Astrocyte (in vitro differentiated cells and primary cell): Measurements from ENCODE around the gene ILRUN. TPM values are rescaled to one million over a fixed set of nuclear protein-coding genes. Genes with fewer than 3 reads are reported as not detected.

Source experiments
- DNase-seq: peaks from one replicate; pipeline ENCODE4 v3.0.0-alpha.2; 2010; ENCODE audit warnings: low read depth
- FAIRE-seq: peaks from 2 replicates; lab custom pipeline; 2011; peaks lifted over from hg19 to GRCh38; lab: Jason Lieb, UNC
- H2AFZ ChIP-seq: 2 replicates; pipeline ENCODE4 v1.6.0; 2012; ENCODE audit warnings: low read depth, low read length, inconsistent platforms
- H3K27ac ChIP-seq: 2 replicates; pipeline ENCODE4 v1.5.1; 2011; ENCODE audit warnings: low read depth, low read length, inconsistent platforms
- H3K27me3 ChIP-seq: 2 replicates; pipeline ENCODE4 v1.6.0; 2011; ENCODE audit warnings: low read length, inconsistent platforms; ENCODE audit not compliant: insufficient read depth
- H3K36me3 ChIP-seq: 2 replicates; pipeline ENCODE4 v1.5.1; 2011; ENCODE audit warnings: low read length, inconsistent platforms; ENCODE audit not compliant: insufficient read depth
- H3K4me1 ChIP-seq: 2 replicates; pipeline ENCODE4 v1.5.1; 2011; ENCODE audit warnings: low read length, inconsistent platforms; ENCODE audit not compliant: insufficient read depth
- H3K4me2 ChIP-seq: 2 replicates; pipeline ENCODE4 v1.6.0; 2012; ENCODE audit warnings: low read length, inconsistent platforms
- H3K4me3 ChIP-seq: 2 replicates; pipeline ENCODE4 v1.5.1; 2011; ENCODE audit warnings: low read depth, mild to moderate bottlenecking, low read length, inconsistent platforms; ENCODE audit not compliant: insufficient read depth
- H3K79me2 ChIP-seq: 2 replicates; pipeline ENCODE4 v1.6.0; 2012; ENCODE audit warnings: mild to moderate bottlenecking, low read length, inconsistent platforms; ENCODE audit not compliant: insufficient read depth
- H3K9ac ChIP-seq: 2 replicates; pipeline ENCODE4 v1.6.0; 2012; ENCODE audit warnings: mild to moderate bottlenecking, low read length, inconsistent platforms
- H3K9me3 ChIP-seq: 2 replicates; pipeline ENCODE4 v1.5.1; 2012; ENCODE audit warnings: low read depth, mild to moderate bottlenecking, low read length, inconsistent platforms; ENCODE audit not compliant: insufficient read depth
- H4K20me1 ChIP-seq: 2 replicates; pipeline ENCODE4 v1.6.0; 2012; ENCODE audit warnings: low read length, inconsistent platforms; ENCODE audit not compliant: insufficient read depth
- H3K27ac Mint-ChIP-seq: one replicate; pipeline ENCODE4 v1.8.0; 2021; ENCODE audit warnings: mild to moderate bottlenecking, mixed read lengths; ENCODE audit not compliant: unreplicated experiment
- H3K27me3 Mint-ChIP-seq: one replicate; pipeline ENCODE4 v1.8.0; 2021; ENCODE audit warnings: low read depth, mixed read lengths; ENCODE audit not compliant: unreplicated experiment
- H3K36me3 Mint-ChIP-seq: one replicate; pipeline ENCODE4 v1.8.0; 2021; ENCODE audit warnings: low read depth, mixed read lengths; ENCODE audit not compliant: unreplicated experiment
- H3K4me1 Mint-ChIP-seq: one replicate; pipeline ENCODE4 v1.8.0; 2021; ENCODE audit warnings: low read depth, mixed read lengths; ENCODE audit not compliant: unreplicated experiment
- H3K4me3 Mint-ChIP-seq: one replicate; pipeline ENCODE4 v1.8.0; 2021; ENCODE audit warnings: mild to moderate bottlenecking, moderate library complexity, mixed read lengths; ENCODE audit not compliant: unreplicated experiment
- H3K9me3 Mint-ChIP-seq: one replicate; pipeline ENCODE4 v1.8.0; 2021; ENCODE audit warnings: mild to moderate bottlenecking, mixed read lengths; ENCODE audit not compliant: unreplicated experiment
- EZH2 ChIP-seq: IDR thresholded peaks from 2 replicates; pipeline ENCODE4 v1.6.1; 2012; ENCODE audit warnings: mild to moderate bottlenecking, low read length, inconsistent platforms; ENCODE audit not compliant: insufficient read depth
- total RNA-seq: library from RNA; stranded (reverse); gene quantifications from 2 replicates; pipeline ENCODE4 v1.2.1, GENCODE V29; 2021
- TF ChIP-seq, protein P1 (sequence below): IDR thresholded peaks from 2 replicates; pipeline ENCODE4 v1.5.1; 2011; ENCODE audit warnings: low read depth, mild to moderate bottlenecking, inconsistent platforms, low read length, moderate library complexity; ENCODE audit not compliant: insufficient read depth

The ILRUN gene
- total RNA-seq, 1 donor from 2014 or later: 63.3 TPM

DNA sequence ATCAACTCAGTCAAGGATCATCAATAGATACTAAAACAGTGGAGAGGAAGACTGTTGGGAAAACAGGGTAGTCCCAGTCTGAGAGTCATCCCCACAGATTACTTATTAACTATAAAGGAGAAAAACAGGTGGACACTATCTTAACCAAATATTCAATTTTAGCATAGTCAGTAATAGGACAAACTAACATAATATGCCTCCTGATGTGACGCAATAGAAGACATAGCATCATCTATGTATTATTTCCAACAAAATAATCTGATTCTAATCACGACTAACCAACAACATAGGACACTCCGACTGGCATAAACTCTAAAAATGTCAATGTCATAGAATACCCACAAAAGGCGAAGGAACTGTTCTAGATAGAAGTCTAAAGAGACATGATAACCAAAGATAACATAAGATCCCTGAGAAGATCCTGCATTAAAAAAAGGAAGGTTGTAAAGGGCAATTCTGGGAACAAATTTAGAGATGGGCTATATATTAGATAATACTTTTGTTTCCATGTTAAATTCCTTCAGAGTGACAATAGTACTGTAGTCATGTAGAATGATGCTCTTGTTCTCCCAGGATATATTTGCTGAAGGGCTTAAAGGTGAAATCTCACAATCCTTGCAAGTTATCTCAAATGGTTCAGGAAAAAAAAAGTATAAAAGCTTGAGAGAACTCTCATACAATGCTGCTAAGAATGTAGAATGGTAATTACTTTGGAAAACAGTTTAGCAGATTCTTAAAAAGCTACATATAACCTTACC is 28.9 kb downstream of the ILRUN start:
- Mint-ChIP-seq H3K4me1 (peaks cover 32% of the 10 kb centered on the region), H3K4me3 (no peak overlapping the region), H3K36me3 (no peaks in the 10 kb centered on the region), H3K27me3 (no peaks in the 10 kb centered on the region), H3K9me3 (no peaks in the 10 kb centered on the region), H3K27ac (no peak overlapping the region)
- no peak overlapping the region for H3K4me3 ChIP-seq
- no peak overlapping the region for H3K27ac ChIP-seq
- TF ChIP-seq EZH2: no peak
- TF ChIP-seq, protein P1, sequence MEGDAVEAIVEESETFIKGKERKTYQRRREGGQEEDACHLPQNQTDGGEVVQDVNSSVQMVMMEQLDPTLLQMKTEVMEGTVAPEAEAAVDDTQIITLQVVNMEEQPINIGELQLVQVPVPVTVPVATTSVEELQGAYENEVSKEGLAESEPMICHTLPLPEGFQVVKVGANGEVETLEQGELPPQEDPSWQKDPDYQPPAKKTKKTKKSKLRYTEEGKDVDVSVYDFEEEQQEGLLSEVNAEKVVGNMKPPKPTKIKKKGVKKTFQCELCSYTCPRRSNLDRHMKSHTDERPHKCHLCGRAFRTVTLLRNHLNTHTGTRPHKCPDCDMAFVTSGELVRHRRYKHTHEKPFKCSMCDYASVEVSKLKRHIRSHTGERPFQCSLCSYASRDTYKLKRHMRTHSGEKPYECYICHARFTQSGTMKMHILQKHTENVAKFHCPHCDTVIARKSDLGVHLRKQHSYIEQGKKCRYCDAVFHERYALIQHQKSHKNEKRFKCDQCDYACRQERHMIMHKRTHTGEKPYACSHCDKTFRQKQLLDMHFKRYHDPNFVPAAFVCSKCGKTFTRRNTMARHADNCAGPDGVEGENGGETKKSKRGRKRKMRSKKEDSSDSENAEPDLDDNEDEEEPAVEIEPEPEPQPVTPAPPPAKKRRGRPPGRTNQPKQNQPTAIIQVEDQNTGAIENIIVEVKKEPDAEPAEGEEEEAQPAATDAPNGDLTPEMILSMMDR: no peak
- peaks cover 13% of the 10 kb centered on the region for H3K4me1 ChIP-seq
- H3K27me3 ChIP-seq: no peaks in the 10 kb centered on the region
- H3K9ac ChIP-seq: no peak overlapping the region
- H3K9me3 ChIP-seq: no peaks in the 10 kb centered on the region
- no peak overlapping the region for H2AFZ ChIP-seq
- DNase-seq (no peak), FAIRE-seq (no peak)
- H3K36me3 ChIP-seq: no peaks in the 10 kb centered on the region
- H3K79me2 ChIP-seq: peaks cover 85% of the 10 kb centered on the region
- H4K20me1 ChIP-seq: no peaks in the 10 kb centered on the region
- no peak overlapping the region for H3K4me2 ChIP-seq

DNA sequence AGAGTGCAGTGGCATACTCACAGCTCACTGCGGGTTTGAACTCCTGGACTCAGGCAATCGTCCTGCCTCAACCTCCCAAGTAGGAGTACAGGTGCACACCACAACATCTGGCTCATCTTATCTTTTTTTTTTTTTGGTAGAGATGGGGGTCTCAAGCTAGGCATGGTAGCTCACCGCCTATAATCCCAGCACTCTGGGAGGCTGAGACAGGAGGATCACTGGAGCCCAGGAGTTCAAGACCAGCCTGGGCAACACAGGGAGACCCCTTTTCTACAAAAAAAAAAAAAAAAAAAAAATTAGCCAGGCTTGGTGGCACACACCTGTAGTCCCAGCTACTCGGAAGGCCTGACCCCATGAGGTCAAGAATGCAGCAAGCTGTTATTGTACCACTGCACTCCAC is 31.5 kb downstream of the ILRUN start:
- peak overlapping the region; percentile 62 for H3K27ac Mint-ChIP-seq
- FAIRE-seq (no peak), DNase-seq (no peak)
- no peaks in the 10 kb centered on the region for H3K36me3 Mint-ChIP-seq
- H3K27me3 Mint-ChIP-seq: no peaks in the 10 kb centered on the region
- no peak overlapping the region for H3K4me3 ChIP-seq
- H3K9me3 Mint-ChIP-seq: no peaks in the 10 kb centered on the region
- H3K9me3 ChIP-seq: no peaks in the 10 kb centered on the region
- no peak overlapping the region for H3K4me2 ChIP-seq
- H3K27ac ChIP-seq: peak overlapping the region; percentile 48
- H2AFZ ChIP-seq: no peak overlapping the region
- H3K9ac ChIP-seq: no peak overlapping the region
- H3K4me1 Mint-ChIP-seq: peaks cover 23% of the 10 kb centered on the region
- TF ChIP-seq, protein P1: no peak
- TF ChIP-seq EZH2: no peak
- H3K4me3 Mint-ChIP-seq: no peak overlapping the region
- peaks cover 9% of the 10 kb centered on the region for H3K4me1 ChIP-seq
- no peaks in the 10 kb centered on the region for H3K27me3 ChIP-seq
- H3K79me2 ChIP-seq: peaks cover 88% of the 10 kb centered on the region
- no peaks in the 10 kb centered on the region for H4K20me1 ChIP-seq
- H3K36me3 ChIP-seq: no peaks in the 10 kb centered on the region
